H1 (cell line): ENCODE results near the gene BCL2L1. TPM values are rescaled to one million over a fixed set of nuclear protein-coding genes. Genes with fewer than 3 reads are reported as not detected.

Experiments
- FOSL1 ChIP-seq: IDR thresholded peaks from 2 replicates; pipeline ENCODE4 v1.6.1; 2011; ENCODE audit warnings: mild to moderate bottlenecking, low read depth, low read length, moderate library complexity; ENCODE audit not compliant: insufficient read depth
- polyA plus RNA-seq, 7 experiments: library from polyadenylated mRNA; depleted of rRNA in 3 of 7; stranded (reverse) in 5 of 7; unstranded in 2 of 7; fragments of >200 nt in 5 of 7; fragments of 200-250 nt in 2 of 7; gene quantifications; 1 replicate in 5 of 7; 2 replicates in 1 of 7; 4 replicates in 1 of 7; pipeline versions ENCODE4 v1.2.1 to v1.2.3, GENCODE V29; 2011 to 2013; ENCODE audit warnings: missing spikeins in 2 of 7, mixed read lengths in 2 of 7
- total RNA-seq: library from RNA; stranded (reverse); fragmentation: NEBNext Ultra II Directional; extraction: Animal tissue kit (Norgen Biotek cat#: 25700); gene quantifications from 2 replicates; pipeline ENCODE4 v1.2.1, GENCODE V29; 2021

The BCL2L1 gene
- total and polyA plus RNA-seq, 2 of the 8 experiments (the other 6 are each of a cell fraction or from before 2014, with no cell fraction given) = 64.9 to 66.1 TPM

DNA sequence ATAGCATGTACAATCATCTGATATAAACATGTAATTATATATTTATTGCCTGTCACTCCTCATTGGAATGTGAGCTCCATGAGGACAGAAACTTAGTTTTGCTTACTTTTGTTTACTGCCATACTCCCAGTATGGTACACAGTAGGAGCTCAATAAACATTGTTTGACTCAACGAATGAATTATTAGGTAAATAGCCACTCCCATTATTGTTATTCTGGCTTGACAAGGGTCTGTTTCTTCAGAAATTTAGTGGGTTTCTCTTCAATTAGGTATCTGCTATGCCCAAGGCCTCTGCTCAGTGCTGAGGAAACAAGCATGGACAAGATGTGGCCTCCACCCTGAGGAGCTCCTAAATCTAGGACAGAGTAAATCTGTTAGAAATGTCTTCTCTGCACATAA lies 6.3 kb downstream of the BCL2L1 start (continued):
- TF ChIP-seq FOSL1 = no peak
